NCI-H446 treated with DMSO at 0.1 percent for 48 hours (cell line): ENCODE data around the gene CRTC1.

Source experiments
- DNase-seq: peaks from one replicate; lab custom pipeline; 2025; lab: John Stamatoyannopoulos, UW

CRTC1 gene

GRCh38 chr19:18683109-18683957 lies at the start of gene CRTC1:
CRTC1 (plus strand) TSS chr19:18683680; CDS start chr19:18683703, 23 bp downstream.
- DNase-seq: peak; percentile 43

GRCh38 chr19:18634612-18635297 lies 48.7 kb upstream of the CRTC1 start:
- DNase-seq: no peak

- DNase-seq: no peak
These were observed 47.7 kb upstream of the CRTC1 start for GRCh38 chr19:18635831-18636182.

- peak; percentile 95 for DNase-seq
These were observed 47.1 kb upstream of the CRTC1 start for GRCh38 chr19:18636183-18636968.

- DNase-seq: no peak
These were observed 46.4 kb upstream of the CRTC1 start, which contains the start of gene KLHL26 for GRCh38 chr19:18636969-18637629. KLHL26 (plus strand) TSS chr19:18637028; CDS start chr19:18637055, 27 bp downstream.

GRCh38 chr19:18637673-18638630 lies 45.5 kb upstream of the CRTC1 start:
- DNase-seq: no peak

- no peak for DNase-seq
These were observed 43.7 kb upstream of the CRTC1 start for GRCh38 chr19:18639706-18640243.

GRCh38 chr19:18644196-18645034 lies 39.1 kb upstream of the CRTC1 start:
- DNase-seq: no peak

GRCh38 chr19:18645035-18645511 lies 38.4 kb upstream of the CRTC1 start:
- no peak for DNase-seq

GRCh38 chr19:18646535-18647370 lies 36.7 kb upstream of the CRTC1 start:
- DNase-seq: no peak

- DNase-seq: no peak
These were observed 36.1 kb upstream of the CRTC1 start for GRCh38 chr19:18647371-18647767.

- DNase-seq: no peak
These were observed 35.7 kb upstream of the CRTC1 start for GRCh38 chr19:18647807-18648206.

GRCh38 chr19:18648973-18649315 lies 34.5 kb upstream of the CRTC1 start:
- no peak for DNase-seq

GRCh38 chr19:18649371-18650020 lies 34.0 kb upstream of the CRTC1 start:
- DNase-seq: no peak

GRCh38 chr19:18650021-18650390 lies 33.5 kb upstream of the CRTC1 start:
- DNase-seq: no peak

- DNase-seq: no peak
These were observed 32.9 kb upstream of the CRTC1 start for GRCh38 chr19:18650468-18651041.

GRCh38 chr19:18651300-18651699 lies 32.2 kb upstream of the CRTC1 start:
- no peak for DNase-seq

GRCh38 chr19:18651733-18652132 lies 31.7 kb upstream of the CRTC1 start:
- DNase-seq: no peak
